ENCODE data around the gene AKT3. TPM values are rescaled to one million over a fixed set of nuclear protein-coding genes. Genes with fewer than 3 reads are reported as not detected.

AKT3 gene
- total RNA-seq, 1 experiment from 2014 or later, result 55.0 TPM

DNA sequence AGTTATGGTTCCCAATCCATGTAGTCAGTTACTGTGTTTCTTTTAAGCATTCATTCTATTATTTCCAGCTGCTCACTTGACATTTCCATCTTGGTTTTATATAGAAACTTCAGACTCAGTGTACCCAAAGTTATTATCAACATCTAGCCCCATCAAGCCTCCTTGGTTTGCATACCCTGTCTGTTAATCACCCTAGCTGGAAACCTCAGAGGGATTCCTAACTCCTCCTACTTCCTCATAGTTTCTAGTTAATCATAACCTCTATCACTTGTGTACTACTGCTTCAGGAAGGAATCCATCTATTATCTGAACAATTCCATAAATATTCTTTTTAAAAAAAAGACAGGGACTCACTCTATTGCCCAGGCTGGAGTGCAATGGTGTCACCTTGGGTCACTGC lies 300.9 kb downstream of the AKT3 start:
- no peak overlapping the region for H3K27ac ChIP-seq
- peak in 1 of 2 experiments; percentile 17 for DNase-seq (ENCODE audit: low read depth in 1 of 2, low spot score in 2 of 2)

DNA sequence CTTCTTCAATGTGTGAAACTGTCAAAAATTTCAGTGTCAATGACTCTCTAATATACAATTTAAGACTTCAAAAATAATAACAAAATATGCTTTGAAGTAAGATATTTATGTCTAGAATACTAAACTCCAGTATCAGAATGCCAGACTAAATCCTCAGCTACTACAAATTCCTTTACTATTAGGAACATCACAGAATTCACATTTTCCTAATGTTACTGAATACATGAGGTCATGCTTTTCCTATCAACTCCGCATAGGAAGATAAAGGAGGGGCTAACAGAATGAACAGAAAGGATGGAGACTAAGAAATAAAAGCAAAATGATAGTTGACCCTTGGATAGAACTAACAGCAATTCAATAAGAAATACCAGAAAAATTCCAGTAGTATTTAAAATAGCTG lies 301.5 kb downstream of the AKT3 start:
- Histone ChIP-seq H3K4me1 (replicated peaks) (peaks cover 18% of the 10 kb centered on the region), H3K9me3 (replicated peaks) (no peaks in the 10 kb centered on the region), H3K4me3 (no peak overlapping the region), H3K27me3 (replicated peaks) (no peaks in the 10 kb centered on the region), H3K27ac (no peak overlapping the region), H3K36me3 (peaks cover 14% of the 10 kb centered on the region)
- no peak for DNase-seq (ENCODE audit: low read depth in 1 of 2, low spot score in 2 of 2)

More for the DNA sequence above, 300.9 kb downstream of the AKT3 start:
- peaks cover 12% of the 10 kb centered on the region for H3K36me3 ChIP-seq
- H3K4me3 ChIP-seq, result no peak overlapping the region
- H3K4me1 ChIP-seq (replicated peaks), result peaks cover 18% of the 10 kb centered on the region
- no peaks in the 10 kb centered on the region for H3K9me3 ChIP-seq (replicated peaks)
- H3K27me3 ChIP-seq (replicated peaks), result no peaks in the 10 kb centered on the region

DNA sequence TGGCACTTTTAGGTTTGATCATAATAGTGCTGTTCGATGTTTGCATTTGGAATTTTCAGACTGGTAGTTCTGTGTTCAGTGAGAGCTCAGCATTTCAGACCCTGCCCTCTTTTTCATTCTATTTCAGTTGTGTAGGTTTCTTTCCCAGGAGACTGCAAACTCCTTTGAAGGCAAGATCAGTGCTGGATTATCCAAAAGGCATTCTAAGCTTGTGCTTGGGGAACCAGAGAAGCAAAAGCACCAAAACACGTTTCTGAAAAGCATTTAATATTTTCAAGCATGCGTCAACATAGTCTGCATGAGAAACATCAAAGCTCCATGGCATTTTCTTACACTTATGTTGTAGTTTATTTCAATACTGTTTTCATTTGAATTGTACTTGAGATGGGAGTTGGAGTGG lies 302.2 kb downstream of the AKT3 start:
- peaks cover 19% of the 10 kb centered on the region for H3K36me3 ChIP-seq
- peaks cover 18% of the 10 kb centered on the region for H3K4me1 ChIP-seq (replicated peaks)
- no peaks in the 10 kb centered on the region for H3K27me3 ChIP-seq (replicated peaks)
- H3K9me3 ChIP-seq (replicated peaks), result no peaks in the 10 kb centered on the region
- no peak overlapping the region for H3K27ac ChIP-seq
- H3K4me3 ChIP-seq, result no peak overlapping the region
- no peak for DNase-seq (ENCODE audit: low read depth in 1 of 2, low spot score in 2 of 2)

DNA sequence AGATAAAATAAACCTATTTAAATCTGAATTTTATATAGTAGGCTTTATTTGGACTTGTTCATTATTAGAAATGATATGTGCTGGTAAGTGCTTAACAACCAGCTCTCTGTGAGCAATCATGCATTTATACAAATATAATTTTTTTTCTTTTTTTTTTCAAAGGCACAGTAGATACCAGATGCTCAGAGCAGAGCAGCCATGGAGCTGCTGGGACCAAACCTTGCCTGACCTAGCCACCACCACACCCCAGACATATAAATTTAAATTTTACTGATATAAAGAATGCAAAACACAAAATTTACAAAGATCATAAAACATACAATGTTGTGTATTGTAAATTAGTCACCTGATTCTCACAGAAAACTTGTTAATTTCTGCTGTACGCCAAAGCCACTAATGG lies 303.6 kb downstream of the AKT3 start:
- Histone ChIP-seq H3K36me3 (peaks cover 19% of the 10 kb centered on the region), H3K4me3 (no peak overlapping the region), H3K27me3 (replicated peaks) (no peaks in the 10 kb centered on the region), H3K27ac (no peak overlapping the region), H3K9me3 (replicated peaks) (no peaks in the 10 kb centered on the region), H3K4me1 (replicated peaks) (peaks cover 18% of the 10 kb centered on the region)
- no peak for DNase-seq (ENCODE audit: low read depth in 1 of 2, low spot score in 2 of 2)

DNA sequence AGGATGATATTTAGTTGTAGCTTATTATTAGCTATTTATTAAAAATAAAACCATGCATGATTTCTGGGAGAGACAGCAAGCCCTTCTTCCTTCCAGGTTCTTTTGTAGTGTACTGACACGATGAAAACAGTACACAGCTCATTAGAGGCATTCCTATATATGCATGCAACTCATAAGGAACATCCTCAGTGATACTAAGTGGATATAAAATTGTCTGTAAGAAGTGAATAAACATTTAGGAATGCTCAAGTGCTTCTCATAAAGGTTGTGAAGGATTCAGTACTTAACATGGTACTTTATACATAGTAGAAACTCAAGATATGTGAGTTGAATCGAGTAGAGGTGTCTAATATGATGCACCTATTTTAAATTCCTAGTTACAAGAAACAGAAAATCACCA lies 306.5 kb downstream of the AKT3 start:
- no peaks in the 10 kb centered on the region for H3K4me1 ChIP-seq (replicated peaks)
- no peak overlapping the region for H3K27ac ChIP-seq
- H3K9me3 ChIP-seq (replicated peaks), result no peaks in the 10 kb centered on the region
- no peak overlapping the region for H3K4me3 ChIP-seq
- no peak for DNase-seq (ENCODE audit: low read depth in 1 of 2, low spot score in 2 of 2)
- peaks cover 10% of the 10 kb centered on the region; the same call in 1 of the 2 replicates for H3K36me3 ChIP-seq
- no peaks in the 10 kb centered on the region for H3K27me3 ChIP-seq (replicated peaks)

DNA sequence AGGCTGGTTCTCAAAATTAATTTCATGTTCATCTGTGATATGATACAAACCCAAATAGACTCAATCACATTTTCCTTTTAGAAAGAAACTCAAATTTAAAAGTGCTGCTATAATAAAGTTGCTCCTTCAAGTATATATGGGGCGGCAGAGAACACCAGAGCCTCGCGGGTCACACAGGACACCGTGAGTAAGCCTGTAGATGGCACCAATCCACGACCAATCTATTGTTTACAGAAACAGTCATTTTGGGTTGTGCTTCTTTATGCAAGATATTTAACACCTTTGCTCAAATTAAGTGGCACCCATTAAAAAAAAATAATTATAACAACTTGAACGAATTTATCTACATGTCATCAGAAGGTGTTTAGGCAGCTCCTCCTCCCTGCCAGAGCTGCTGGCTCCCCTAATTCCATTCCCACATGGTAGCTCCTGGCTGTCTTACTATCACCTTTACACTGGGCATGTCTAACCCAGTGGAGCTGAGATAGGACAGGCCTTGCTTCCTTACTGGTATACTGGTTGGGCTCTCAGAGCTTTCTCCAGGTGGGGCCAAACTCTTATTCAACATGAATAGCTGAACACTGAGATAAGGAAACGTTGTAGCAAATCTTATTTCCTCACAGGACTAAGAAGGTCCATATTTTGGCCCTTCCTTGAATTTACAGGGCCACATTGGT lies 307.2 kb downstream of the AKT3 start:
- H3K36me3 ChIP-seq, result peaks cover 10% of the 10 kb centered on the region; the same call in 1 of the 2 replicates
- H3K4me3 ChIP-seq, result no peak overlapping the region
- H3K27me3 ChIP-seq (replicated peaks), result no peaks in the 10 kb centered on the region
- H3K4me1 ChIP-seq (replicated peaks), result peaks cover under 1% of the 10 kb centered on the region; the same call in 1 of the 2 replicates
- H3K9me3 ChIP-seq (replicated peaks), result no peaks in the 10 kb centered on the region
- H3K27ac ChIP-seq, result no peak overlapping the region
- no peak for DNase-seq (ENCODE audit: low read depth in 1 of 2, low spot score in 2 of 2)

DNA sequence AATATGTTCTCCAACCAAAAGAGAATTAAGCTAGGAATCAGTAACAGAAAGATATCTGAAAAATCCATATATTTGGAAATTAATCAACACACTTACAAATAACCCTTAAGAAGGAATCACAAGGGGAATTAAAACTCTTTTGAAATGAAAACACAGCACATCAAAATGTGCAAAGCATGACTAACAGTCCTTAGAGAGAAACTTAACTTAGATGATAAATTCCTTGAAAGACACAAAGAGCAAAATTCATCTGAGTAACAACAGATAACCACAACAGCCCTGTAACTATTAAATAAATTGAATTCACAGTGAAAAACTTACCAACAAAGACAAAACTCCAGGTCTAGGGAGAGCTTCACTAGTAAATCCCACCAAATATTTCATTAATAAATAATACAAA lies 310.4 kb downstream of the AKT3 start:
- H3K9me3 ChIP-seq (replicated peaks), result no peaks in the 10 kb centered on the region
- no peak overlapping the region for H3K27ac ChIP-seq
- no peak overlapping the region for H3K4me3 ChIP-seq
- no peaks in the 10 kb centered on the region for H3K27me3 ChIP-seq (replicated peaks)
- DNase-seq (ENCODE audit: low read depth in 1 of 2, low spot score in 2 of 2), result no peak
- peaks cover 5% of the 10 kb centered on the region; the same call in 1 of the 2 replicates for H3K4me1 ChIP-seq (replicated peaks)
- H3K36me3 ChIP-seq, result peaks cover 7% of the 10 kb centered on the region; the same call in 1 of the 2 replicates

DNA sequence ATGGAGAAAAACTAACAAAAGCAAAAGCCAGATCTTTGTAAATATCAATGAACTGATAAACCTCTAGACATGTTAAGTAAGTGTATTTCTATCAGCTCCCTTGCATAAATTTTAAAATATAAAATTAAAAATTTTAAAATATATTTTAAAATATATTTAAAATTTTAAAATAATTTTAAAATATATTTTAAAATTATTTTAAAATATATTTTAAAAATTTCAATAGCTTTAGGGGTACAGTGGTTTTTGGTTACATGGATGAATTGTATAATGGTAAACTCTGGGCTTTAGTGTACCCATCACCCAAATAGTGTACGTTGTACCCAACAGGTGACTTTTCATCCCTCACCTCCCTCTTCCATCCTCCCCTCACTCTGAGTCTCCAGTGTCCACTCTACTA lies 315.0 kb downstream of the AKT3 start:
- Histone ChIP-seq H3K27ac (no peak overlapping the region), H3K4me3 (no peak overlapping the region), H3K9me3 (replicated peaks) (no peaks in the 10 kb centered on the region), H3K27me3 (replicated peaks) (no peaks in the 10 kb centered on the region), H3K36me3 (no peaks in the 10 kb centered on the region; the same call in 1 of the 2 replicates), H3K4me1 (replicated peaks) (peaks cover 5% of the 10 kb centered on the region; the same call in 1 of the 2 replicates)
- no peak for DNase-seq (ENCODE audit: low read depth in 1 of 2, low spot score in 2 of 2)

DNA sequence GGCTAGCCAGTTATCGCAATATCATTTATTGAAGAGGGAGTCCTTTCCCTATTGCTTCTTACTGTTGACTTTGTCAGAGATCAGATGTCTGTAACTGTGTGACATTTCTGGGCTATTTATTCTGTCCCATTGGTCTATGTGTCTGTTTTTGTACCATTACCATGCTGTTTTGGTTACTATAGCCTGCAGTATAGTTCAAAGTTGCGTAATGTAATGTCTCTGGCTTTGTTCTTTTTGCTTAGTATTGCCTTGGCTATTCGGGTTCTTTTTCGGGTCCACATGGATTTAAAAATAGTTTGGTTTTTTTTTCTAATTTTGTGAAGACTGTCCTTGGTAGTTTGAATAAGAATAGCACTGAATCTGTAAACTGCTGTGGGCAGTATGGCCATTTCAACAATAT lies 320.5 kb downstream of the AKT3 start:
- Histone ChIP-seq H3K4me3 (no peak overlapping the region), H3K4me1 (replicated peaks) (peaks cover 6% of the 10 kb centered on the region), H3K27ac (no peak overlapping the region), H3K9me3 (replicated peaks) (no peaks in the 10 kb centered on the region), H3K27me3 (replicated peaks) (no peaks in the 10 kb centered on the region), H3K36me3 (peaks cover 6% of the 10 kb centered on the region; the same call in 1 of the 2 replicates)
- DNase-seq (ENCODE audit: low read depth in 1 of 2, low spot score in 2 of 2), result no peak

DNA sequence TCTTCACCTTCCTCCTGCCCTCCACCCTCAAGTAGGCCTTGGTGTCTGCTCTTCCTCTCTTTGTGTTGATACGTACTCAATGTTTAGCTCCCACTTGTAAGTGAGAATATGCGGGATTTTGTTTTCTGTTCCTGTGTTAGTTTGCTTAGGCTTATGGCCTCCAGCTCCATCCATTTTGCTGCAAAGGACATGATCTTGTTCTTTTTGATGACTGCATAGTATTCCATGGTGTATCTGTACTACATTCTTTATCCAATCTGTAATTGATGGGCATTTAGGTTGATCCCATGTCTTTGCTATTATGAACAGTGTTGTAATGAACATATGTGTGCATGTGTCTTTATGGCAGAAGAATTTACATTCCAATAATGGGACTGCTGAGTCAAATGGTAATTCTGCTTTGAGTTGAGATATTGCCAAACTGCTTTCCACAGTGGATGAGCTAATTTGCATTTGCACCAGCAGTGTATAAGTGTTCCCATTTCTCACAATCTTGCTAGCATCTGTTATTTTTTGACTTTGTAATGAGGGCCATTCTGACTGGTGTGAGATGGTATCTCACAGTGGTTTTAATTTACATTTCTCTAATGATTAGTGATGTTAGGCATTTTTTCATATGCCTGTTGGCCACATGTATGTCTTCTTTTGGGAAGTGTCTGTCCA lies 321.5 kb downstream of the AKT3 start:
- no peaks in the 10 kb centered on the region for H3K9me3 ChIP-seq (replicated peaks)
- no peak for DNase-seq (ENCODE audit: low read depth in 1 of 2, low spot score in 2 of 2)

DNA sequence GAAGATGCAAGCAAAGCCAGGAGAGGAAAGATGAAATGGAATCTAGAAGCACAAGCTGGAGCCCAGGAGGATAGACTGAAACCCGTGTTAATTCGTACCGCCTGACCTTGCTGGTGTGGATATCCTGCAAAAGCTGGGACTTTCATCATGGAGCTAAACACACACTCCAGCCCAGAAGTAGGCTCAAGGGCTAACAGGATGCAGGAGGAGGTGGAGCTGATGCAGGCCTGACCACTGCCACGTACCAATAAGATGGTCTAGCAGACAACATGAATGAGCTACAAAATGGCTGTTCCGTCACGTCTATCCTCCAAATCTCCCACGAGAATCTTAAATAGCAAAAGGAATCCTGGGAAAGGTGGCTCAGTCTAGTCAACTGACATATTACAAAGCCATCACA lies 323.9 kb downstream of the AKT3 start:
- peaks cover 14% of the 10 kb centered on the region for H3K4me1 ChIP-seq (replicated peaks)
- H3K9me3 ChIP-seq (replicated peaks), result no peaks in the 10 kb centered on the region
- peaks cover 10% of the 10 kb centered on the region for H3K36me3 ChIP-seq
- DNase-seq (ENCODE audit: low read depth in 1 of 2, low spot score in 2 of 2), result no peak
- no peak overlapping the region for H3K4me3 ChIP-seq
- no peak overlapping the region for H3K27ac ChIP-seq
- H3K27me3 ChIP-seq (replicated peaks), result no peaks in the 10 kb centered on the region

More for the DNA sequence above, 321.5 kb downstream of the AKT3 start:
- Histone ChIP-seq H3K36me3 (peaks cover 9% of the 10 kb centered on the region; the same call in 1 of the 2 replicates), H3K27me3 (replicated peaks) (no peaks in the 10 kb centered on the region), H3K27ac (no peak overlapping the region), H3K4me3 (no peak overlapping the region), H3K4me1 (replicated peaks) (peaks cover 14% of the 10 kb centered on the region)

DNA sequence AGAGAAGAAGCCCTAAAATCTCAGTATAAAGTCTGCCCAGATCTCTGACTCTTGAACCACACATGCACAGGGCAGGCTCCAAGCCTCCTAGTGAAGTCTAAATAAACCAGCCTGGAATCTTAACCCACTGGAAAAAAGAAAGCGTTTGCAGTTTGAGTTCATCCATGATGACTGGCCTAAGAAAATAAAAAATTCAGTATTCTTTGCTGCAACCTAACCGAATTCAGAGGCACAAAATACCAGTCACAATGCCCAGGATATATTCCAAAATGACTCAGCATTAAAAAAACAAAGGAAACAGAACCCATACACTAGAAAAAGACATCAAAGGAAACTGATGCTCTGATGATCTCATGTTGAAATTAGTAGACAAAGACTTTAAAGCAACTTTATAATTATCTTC lies 325.0 kb downstream of the AKT3 start:
- H3K4me1 ChIP-seq (replicated peaks), result peaks cover 18% of the 10 kb centered on the region
- peaks cover 15% of the 10 kb centered on the region for H3K36me3 ChIP-seq
- H3K9me3 ChIP-seq (replicated peaks), result no peaks in the 10 kb centered on the region
- no peak overlapping the region for H3K4me3 ChIP-seq
- no peaks in the 10 kb centered on the region for H3K27me3 ChIP-seq (replicated peaks)
- DNase-seq (ENCODE audit: low read depth in 1 of 2, low spot score in 2 of 2), result peak; percentile 52 to 88
- peak overlapping the region; percentile 89 for H3K27ac ChIP-seq

DNA sequence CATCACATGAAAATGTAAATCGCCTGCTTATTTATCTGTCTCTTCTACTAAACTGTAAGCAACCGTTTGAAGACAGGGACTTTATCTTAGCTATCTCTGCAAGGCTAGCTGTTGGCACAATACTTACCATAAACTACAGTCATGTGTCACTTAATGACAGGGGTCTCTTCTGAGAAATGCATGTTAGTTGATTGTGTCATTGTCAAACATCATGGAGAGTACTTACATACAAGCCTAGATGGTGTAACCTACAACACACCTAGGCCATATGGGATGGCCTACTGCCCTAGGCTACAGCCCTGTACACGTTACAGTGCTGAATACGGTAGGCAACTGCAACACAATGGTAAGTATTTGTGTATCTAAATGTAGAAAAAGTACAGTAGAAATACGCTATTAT lies 326.3 kb downstream of the AKT3 start:
- Histone ChIP-seq H3K9me3 (replicated peaks) (no peaks in the 10 kb centered on the region), H3K27ac (no peak overlapping the region), H3K4me1 (replicated peaks) (peaks cover 18% of the 10 kb centered on the region), H3K27me3 (replicated peaks) (no peaks in the 10 kb centered on the region), H3K4me3 (no peak overlapping the region), H3K36me3 (peaks cover 15% of the 10 kb centered on the region)
- no peak for DNase-seq (ENCODE audit: low read depth in 1 of 2, low spot score in 2 of 2)

DNA sequence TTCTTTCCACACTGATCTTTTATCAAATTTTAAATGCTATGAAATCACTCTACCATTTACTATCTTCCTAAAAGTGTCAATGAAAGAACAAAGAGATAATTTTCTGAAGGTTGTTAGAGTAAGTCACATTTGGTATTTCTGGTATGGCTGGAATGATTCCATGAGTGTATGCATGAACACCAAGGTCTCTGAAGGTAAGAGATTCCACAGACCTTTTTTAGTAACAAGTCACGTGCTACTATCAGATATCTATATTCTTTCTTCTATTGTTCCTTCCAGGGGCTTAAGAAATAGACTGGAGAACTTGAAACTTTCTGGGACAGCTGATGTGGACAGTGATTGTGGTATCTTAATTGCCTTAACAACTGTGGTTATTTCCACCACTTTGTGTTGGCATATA lies 329.2 kb downstream of the AKT3 start:
- Histone ChIP-seq H3K4me1 (replicated peaks) (peaks cover 18% of the 10 kb centered on the region), H3K27ac (no peak overlapping the region), H3K4me3 (no peak overlapping the region), H3K36me3 (peaks cover 17% of the 10 kb centered on the region), H3K27me3 (replicated peaks) (no peaks in the 10 kb centered on the region), H3K9me3 (replicated peaks) (no peaks in the 10 kb centered on the region)
- DNase-seq (ENCODE audit: low read depth in 1 of 2, low spot score in 2 of 2), result no peak
